ENCODE results near the gene NXPE3.

NXPE3 gene

DNA sequence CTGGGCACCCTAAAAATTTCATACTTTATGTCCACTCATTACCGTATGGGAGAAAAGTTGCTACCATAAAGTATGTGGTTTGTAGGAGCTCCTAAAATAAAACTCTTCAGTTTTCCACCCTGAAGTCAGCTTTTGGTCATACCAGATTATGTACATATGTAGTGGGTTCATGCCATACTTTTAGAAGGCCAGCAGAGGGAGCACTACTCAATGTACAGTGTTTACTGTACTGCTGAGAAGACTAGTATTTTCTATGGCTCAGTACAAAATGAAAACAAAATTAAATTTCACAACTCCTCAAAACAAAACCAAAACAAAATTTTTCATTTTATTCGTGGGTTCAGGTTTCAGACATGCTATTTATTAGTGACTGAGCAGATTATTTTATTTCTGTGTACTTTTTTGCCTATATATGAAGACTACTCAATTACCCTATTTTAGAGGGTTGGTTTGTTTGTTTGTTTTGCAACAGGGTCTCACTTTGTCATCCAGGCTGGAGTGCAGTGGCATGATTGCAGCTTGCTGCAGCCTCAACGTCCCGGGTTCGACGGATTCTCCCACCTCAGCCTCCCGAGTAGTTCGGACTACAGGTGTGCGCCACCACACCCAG lies 24.3 kb downstream of the NXPE3 start:
- DNase-seq: peak; percentile 68

DNA sequence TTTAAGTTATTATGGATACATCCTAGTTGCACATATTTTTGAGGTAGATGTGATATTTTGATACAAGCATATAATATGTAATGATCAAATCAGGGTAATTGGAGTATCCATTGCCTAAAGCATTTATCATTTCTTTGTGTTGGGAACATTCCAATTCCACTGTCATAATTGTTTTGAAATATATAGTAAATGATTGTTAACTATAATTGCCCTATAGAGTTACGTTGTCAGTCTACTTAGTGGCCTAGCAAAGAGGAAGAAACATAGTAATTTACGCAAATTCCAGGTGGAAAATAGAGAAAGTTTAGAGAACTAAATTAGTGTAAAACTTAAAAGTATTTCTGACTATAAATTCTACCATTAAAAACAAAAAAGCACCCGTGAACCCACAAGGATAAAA lies 24.9 kb downstream of the NXPE3 start:
- DNase-seq: no peak

DNA sequence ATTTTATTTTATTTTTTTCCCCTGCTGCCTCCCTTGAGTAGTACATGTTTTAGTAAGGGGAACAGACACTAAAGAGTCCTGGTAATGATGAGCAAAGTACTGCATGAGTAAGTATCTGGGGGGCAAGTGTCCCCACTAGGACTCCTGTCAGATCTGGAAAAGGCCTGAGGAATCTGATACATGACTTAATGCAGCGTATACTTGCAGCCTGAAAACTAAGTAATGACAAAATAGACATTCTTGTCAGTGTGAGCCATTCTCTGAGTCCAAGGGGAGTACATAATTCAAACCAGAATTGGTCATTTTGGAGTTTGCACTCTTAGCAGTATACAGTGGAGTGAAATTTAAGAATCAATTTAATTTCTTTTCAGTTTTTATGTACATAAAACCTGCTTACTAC lies 27.5 kb downstream of the NXPE3 start:
- DNase-seq: no peak

DNA sequence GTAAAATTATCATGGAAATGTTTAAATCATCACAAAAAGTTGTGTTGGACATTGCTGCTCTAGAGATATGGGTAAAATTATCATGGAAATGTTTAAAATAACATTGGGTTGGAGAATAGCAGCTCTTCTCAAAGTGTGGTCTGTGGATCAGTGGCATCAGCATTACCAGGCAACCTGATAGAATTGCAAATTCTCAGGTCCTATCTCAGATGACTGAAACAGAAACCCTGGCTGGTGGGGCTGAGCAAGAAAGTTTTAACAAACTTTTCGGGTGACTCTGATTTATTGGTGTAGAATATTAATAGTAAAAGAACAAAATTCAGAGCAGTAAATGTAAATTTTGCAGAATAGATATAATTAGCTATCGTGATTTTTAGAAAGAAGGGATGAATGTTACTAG lies 28.9 kb downstream of the NXPE3 start:
- no peak for DNase-seq

DNA sequence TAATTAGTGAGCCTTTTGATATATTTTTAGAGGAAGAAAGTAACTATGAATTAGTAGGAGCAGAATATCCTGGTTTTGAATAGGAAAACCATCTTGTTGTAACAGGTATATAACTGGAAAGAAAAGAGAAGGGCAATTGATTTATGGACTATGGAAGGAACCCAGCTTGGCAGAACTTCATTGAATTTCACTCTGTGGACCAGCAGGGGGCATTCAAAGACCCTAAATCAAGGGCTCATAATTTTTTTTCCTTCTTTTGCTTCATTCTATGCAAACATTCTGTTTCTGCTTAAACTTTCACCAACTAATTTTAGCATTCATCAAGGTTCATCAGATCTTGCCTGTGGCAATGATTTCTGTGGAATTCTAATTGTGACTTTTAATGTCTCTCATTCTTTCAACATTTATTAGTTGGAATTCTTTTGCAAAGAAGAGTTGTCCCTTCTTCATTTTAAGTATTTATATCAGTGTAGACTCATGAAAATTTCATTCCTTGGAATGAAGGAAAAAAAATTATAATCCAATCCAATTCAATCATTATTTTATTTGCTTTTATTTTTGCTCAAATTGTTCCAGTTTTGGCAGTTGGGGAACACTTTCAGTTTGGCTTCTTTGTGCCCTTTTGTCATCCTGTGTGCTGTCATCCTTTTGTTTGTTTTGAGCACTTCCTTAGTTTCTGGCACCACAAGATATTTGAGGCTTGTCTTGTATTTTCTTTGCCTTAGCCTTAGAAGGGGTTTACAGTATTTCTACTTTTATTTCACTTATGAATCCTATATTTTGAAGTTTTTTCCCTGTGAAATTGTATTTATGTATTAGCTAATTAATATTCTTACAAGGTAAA lies 30.4 kb downstream of the NXPE3 start:
- peak; percentile 18 for DNase-seq

DNA sequence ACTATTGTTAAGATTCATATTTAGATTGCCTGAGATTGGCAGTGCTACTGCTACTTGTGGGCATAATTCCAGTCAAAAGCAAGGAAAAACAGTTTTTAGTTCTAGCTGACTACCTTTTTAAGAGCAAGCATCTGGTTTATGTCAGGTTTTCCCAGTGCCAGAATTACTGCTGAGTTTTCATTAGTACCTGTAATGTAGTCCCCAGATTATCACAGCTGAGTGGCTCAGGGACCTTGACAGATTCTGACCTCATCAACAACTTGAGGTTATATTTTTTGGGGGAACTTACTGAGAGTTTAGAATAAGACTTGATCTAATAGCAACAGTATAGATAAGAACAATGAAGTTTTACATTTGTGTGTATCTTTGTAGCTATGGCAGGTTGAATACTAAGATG lies 31.0 kb downstream of the NXPE3 start:
- peak; percentile 3 for DNase-seq

DNA sequence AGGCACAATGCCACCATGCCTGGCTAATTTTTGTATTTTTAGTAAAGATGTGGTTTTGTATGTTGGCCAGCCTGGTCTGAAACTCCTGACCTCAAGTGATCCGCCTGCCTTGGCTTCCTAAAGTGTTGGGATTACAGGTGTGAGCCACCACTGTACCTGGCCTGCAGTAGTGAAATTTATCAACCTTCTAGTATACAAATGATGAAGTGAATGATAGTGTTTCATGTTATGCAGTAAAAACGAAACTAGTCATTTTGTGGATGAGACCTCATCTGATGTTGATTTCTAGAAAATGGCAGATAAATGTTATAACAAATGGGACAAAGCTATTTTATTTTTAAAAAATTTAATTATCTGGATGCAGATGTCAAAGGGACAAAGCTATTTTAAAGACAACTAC lies 32.9 kb downstream of the NXPE3 start:
- no peak for DNase-seq

DNA sequence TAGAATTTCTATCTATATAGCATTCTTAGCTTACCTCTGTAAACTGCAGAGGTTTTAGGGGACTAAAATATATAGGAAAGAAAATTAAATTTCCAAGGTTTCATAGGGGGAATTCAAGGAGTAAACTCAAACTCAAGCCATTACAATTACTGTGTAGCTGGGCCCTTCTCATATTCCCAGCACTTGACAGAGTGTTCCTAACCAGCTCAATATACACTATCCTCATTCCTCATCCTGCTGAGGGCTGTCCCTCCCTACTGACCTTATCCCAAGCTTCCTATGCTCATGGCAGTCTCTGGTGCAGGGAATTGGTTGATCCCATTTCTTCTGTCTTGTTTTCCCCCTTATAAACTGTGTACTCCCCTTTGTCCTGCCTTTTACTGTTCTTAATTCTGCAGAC lies 33.9 kb downstream of the NXPE3 start:
- no peak for DNase-seq

DNA sequence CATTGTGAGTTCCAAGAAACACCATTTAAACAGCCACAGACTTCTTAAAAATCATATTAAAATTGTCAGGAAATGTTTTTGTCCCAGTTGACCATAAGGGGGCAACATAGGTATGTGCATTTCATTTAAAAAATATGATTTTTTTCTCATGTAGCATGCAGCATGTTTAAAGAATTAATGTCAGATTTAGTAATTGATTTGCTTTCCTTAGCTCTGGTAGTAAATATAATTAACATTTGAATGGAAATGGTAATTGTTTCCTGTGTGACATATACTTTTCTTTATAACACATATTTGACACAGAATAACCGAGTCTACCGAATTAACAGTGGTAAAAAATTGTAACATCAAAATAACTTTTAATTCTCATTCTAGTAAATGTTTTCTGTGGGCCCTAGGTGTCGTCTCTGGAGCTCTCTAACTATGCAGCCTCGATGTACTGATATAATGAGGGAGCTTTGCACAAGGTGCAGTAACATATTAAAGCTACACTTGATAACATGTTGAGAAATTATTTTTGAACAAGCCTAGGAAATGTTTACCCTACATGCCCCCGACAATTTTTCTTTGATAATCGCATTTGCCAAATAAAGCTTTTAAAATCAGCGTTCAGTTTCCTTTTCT lies 34.9 kb downstream of the NXPE3 start:
- no peak for DNase-seq

DNA sequence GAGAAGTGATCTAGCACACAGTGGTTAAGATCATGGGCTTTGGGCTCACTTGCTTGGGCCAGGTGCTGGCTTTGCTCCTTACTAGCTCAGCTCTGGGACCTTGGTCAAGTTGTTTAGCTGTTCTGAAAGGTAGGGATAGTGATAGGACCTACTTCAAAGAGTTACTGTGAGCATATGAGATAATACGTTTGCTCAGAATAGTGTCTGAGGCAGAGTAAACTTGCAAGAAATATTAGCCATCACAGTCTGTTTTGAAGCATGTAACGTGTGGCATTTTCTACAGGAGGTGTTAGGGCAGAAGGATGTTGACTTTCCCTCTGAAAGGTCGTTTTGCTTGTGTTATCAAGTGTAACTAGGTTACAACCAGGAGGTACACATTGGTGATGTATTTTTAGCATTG lies 35.8 kb downstream of the NXPE3 start:
- no peak for DNase-seq

DNA sequence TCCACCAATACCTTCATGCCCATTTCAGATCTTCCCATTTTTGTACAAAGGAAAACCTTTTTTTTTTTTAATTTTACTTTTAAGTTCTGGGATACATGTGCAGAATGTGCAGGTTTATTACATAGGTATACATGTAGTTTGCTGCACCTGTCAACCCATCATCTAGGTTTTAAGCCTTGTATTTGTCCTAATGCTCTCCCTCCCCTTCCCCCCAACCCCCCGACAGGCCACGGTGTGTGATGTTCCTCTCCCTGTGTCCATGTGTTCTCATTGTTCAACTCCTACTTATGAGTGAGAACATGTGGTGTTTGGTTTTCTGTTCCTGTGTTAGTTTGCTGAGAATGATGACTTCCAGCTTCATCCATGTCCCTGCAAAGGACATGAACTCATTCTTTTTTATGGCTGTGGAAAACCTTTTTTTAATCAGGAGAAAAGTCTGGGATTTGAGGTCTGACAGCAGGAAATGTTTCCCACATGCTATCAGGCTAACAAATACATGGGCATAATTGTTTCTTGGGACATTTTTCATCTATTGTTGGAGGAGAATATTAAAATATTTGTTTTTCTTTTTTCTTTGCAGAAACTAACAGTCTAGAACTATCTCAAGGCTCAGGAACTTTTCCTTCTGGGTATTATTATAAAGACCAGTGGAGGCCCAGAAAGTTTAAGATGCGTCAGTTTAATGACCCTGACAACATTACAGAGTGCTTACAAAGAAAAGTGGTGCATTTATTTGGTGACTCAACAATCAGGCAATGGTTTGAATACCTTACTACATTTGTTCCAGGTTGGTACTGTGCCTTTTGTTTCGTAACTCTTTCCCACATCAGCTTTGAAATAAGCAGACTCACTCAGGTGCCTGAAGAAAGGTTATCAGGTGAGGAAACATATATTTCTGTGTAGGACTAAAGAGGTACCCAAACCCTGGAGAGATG lies 37.5 kb downstream of the NXPE3 start:
- no peak for DNase-seq

DNA sequence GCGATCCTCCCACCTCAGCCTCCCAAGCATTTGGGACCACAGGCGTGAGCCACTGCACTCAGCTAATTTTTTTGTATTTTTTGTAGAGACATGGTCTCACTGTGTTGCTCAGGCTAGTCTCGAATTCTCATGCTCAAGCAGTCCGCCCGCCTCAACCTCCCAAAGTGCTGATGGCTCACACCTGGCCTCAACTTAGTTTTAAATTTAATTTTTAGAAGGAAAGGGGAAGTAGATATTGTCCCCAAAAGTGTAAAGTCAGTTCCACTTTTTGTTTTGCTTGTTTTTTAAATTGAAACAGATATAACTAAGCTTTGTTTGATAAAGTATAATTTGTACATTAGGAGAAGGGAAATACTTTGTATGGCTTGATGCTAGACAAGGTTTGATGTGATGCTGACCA lies 39.0 kb downstream of the NXPE3 start:
- no peak for DNase-seq

DNA sequence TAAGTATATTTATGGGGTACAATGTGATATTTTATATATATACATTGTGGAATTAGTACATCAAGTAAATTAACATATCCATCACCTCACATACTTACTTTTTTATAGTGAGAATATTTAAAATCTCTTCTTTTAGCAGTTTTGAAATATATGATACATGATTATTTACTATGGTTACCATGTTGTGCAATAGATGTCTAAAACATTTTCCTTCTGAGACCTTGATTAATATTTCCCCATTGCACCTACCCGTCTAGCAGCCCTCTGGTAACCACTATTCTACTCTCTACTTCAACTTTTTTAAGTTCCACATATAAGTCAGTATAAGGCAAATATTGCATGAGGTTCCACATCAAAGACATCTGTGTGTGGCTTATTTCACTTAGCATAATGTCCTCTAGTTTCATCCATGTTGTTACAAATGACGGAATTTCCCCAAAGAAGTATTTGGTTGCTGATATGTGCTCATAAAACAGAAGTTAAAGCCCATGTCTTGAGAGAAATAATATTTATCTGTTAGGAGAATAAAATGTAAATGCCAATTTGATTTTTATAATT lies 40.7 kb downstream of the NXPE3 start:
- DNase-seq: no peak

DNA sequence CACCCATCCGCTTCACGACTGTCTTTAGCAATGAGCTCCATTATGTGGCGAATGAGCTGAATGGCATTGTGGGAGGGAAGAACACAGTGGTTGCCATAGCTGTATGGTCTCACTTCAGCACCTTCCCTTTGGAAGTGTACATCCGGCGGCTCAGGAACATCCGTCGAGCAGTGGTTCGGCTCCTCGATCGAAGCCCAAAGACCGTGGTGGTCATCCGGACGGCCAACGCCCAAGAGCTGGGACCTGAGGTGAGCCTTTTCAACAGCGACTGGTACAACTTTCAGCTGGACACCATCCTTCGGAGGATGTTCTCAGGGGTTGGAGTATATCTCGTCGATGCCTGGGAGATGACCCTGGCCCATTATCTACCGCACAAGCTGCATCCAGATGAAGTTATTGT lies 42.5 kb downstream of the NXPE3 start:
- no peak for DNase-seq

DNA sequence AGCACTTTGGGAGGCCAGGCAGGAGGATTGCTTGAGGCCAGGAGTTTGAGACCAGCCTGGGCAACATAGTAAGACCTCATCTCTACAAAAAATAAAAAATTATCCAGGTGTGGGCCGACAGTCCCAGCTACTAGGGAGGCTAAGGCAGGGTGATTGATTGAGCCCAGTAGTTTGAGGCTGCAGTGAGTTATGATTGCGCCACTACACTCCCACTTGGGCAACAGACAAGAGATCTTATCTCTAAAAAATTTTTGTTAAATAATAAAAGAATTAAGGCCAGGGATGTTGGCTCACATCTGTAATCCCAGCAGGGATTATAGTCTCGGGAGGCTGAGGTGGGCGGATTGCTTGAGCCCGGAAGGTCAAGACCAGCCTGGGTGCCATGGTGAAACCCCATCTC lies 44.5 kb downstream of the NXPE3 start:
- DNase-seq: no peak

DNA sequence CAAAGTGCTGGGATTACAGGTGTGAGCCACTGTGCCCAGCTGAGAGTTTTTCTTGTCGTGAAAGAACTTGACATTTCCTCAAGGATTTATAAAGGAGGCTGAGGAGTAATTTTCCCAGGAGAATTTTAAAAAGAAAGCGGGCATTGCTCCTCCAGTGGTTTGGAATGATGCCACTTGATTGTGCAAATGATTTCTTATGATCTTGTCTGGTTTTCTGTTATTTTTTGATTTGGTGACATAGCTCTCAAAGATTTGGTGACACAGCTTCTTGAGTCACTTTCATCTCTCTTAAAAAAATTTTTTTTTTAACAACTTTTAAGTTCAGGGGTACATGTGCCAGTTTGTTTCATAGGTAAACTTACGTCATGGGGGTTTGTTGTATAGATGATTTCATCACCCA lies 45.7 kb downstream of the NXPE3 start:
- DNase-seq: no peak

DNA sequence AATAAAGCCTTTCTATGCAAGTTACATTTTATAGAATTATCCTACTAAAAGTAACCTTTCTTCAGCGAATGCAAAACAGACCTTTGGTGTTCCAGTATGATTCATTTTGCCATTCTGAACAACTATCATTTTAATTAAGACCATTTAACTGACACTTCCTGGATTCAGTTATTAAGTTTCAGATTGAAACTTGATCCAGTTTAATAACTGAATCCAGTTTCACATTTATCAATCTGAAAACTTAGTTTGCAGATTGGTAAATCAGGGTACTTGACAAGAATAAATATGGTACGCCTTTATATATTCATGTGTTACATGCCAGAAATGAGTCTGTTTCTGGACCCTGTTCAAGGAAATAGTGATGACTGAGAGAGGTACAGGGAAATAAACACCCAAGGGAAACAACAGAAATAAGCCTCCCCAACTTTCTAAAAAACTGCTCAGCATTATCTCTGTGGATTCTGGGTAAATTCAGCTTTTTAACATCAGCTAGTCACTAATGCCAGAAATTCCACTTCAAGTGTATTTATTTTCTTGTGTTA lies 47.0 kb downstream of the NXPE3 start:
- DNase-seq: no peak

DNA sequence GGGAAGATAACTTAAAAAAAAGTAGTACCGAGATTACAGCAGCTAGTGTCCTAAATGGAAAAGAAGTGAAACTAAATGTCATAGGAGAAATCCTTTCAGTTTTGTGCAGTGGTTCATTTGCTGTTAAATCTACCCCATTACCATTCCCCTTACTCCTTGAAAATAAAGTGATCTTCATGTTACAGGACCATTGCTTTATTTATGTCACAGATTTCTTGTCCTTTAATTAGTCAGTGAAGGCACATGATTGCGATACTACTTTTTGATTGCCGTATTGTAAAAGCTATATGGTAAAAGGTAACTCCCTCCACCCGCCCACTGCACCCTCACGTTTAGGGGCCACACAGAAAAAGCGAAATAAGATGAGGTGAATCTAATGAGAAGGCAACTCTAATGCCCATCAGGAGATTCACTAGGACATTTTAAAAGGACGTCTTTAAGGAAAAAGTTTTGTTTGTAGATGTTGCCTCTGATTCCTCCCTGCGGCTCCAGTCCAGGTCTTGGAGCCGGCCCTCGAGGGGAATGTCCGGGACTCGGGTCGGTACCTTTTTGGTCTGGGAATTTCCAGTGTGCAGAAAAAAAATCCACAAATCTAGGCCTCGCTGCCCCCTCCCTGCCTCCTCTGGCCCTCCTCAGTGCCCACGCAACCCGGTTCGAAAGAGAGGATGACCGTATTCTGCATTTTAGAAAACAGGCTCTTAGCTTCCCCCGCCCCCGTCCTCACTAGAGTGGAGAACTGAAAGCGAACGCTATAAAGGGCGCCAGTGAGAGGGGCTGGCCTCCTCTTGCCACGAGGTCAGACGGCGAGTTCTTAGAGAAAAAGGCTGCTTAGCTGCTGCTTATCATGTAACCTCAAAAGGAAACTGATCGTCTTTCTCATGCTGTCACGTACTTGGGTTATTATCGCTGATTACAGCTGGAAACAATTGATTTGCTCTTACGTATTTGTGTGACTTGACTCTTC lies 48.5 kb downstream of the NXPE3 start:
- DNase-seq: peak; percentile 75

DNA sequence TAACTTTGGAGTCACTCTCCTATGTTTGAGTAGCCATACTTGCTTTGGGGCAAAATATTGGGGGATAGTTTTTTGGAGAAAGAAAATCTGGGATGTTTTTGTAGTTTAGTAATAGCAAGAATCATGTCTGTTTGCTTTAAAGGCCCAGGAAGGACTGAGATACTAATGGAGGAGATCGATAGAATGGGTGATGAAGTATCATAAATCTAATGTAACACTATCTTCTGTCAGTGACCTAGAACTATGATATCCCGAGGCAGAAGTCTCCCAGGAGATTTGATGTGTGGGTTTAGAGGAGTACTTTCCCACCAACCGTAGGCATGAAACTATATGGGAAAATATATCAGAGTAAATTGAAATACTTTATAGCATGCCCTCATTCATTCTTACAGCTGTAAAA lies 49.3 kb downstream of the NXPE3 start:
- peak; percentile 37 for DNase-seq

DNA sequence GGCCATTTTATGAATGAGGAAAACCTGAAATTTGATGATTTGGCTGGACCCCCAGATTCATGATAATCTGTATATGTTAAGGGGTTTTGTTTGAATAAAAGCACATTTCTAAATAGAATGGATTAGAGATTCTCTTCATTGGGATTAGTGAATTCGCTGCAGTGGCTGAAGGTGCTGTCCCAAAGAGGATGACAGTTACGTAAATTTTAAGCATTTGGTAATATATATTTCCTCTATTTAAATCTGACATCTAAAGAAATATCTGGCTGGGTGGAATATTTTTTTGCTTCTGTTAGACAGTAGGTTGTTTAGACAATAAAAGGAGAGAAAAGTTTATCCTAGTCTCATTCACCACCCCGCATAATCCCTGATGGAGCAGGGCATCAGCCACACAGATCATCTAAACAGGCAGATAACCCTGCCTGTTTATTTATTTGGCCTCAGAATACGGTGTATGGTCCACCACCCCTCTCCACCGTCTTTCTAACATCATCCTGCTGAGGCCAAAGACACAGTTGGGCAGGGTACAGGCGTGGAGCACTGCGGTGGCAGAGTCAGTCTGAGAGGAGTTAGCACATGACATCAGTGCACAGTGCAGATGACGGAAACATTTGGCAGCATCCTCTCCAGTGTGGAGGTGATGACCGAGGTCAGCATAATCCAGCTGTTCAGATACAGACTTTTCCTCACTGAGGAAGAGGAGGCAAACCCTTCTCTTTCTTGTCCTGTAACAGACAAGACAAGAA lies 49.9 kb downstream of the NXPE3 start:
- DNase-seq: peak; percentile 20

DNA sequence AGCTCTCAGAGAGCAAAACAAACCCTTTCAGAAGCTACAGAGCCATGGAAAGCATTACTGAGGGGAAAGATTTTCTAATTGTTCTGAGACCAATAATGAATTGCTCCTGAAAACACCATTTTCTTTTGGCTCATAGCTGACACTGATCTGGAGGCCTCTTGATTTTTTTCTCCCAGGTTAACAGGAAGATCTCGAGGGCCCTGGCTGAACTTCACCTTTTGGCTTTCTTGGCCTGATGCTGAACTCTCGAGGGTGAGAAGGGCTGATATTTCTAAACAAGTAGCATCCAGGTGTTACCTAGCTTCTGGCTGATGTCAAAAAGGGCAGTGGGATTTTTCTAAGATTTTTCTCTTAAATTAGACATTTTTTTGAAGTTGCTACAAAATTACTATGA lies 50.4 kb downstream of the NXPE3 start:
- no peak for DNase-seq

Measured in NCI-H1092 treated with DMSO at 0.1 percent for 48 hours (cell line).